ENCODE data around the gene DNLZ.

The DNLZ gene

DNA sequence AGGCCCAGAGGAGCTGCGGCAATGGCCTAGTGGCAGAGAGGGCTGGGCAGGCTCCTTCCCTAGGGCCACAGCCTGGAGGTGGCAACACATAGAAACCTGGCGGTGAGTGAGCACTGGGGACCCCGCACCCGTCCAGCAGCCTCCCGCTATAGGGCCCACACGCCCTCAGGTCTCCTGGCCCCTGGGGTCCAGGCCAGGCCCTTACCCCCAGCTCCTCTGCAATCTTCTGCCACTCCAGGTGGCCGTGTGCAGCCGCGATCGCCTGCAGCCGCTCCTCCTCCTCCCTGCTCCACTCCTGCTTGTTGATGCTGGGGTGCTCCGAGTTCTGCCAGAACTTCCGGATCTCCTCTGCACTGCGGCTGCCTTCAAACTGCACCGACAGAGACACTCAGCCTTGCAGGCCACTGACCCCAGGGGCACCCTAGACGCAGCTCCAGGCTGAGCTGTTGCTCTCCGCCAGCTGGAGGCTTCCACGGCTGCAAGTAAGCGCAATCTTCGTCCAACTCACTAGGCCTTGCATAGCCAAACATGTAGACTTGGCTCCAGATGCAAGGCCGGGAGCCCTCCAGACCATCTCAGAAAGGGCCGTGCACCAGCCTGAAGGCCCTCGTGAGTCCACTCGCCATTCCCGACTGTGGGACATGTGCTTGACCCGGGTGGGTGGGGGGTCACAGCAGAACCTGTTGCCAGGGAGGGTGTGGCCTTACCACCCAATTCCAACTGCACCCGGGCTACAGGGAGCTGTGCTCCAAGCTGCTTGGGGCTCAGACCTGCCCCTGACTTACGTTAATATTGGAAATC lies 28.4 kb upstream of the DNLZ start:
- Histone ChIP-seq H3K27me3 (ENCODE audit: low read length) (no peaks in the 10 kb centered on the region), H2AFZ (ENCODE audit: low read depth, low read length, severe bottlenecking) (no peak overlapping the region), H3K9ac (ENCODE audit: low read length) (no peak overlapping the region), H3K79me2 (ENCODE audit: insufficient read depth, low read length) (no peaks in the 10 kb centered on the region), H3K4me2 (ENCODE audit: low read depth, low read length, poor library complexity, severe bottlenecking) (no peak overlapping the region), H3K9me2 (replicated peaks; ENCODE audit: insufficient read depth, low read length) (no peaks in the 10 kb centered on the region), H3K27ac (ENCODE audit: low read depth, low read length) (no peak overlapping the region), H3F3A (ENCODE audit: insufficient read depth) (no peaks in the 10 kb centered on the region), H3K9me3 (ENCODE audit: insufficient read depth, low read length) (no peaks in the 10 kb centered on the region), H4K20me1 (ENCODE audit: low read depth, low read length) (no peaks in the 10 kb centered on the region), H3K36me3 (ENCODE audit: low read length) (no peaks in the 10 kb centered on the region; the same call in 1 of the 2 replicates), H3K4me3 (ENCODE audit: insufficient read depth, low read length, poor library complexity, severe bottlenecking) (no peak overlapping the region)
- TF ChIP-seq EZH2phosphoT487 (conservative IDR thresholded peaks at IDR 0.05; ENCODE audit: low read length) (no peak), CTCF (IDR thresholded peaks at IDR 0.05; ENCODE audit: insufficient read depth, low read length, poor library complexity, severe bottlenecking) (no peak)

DNA sequence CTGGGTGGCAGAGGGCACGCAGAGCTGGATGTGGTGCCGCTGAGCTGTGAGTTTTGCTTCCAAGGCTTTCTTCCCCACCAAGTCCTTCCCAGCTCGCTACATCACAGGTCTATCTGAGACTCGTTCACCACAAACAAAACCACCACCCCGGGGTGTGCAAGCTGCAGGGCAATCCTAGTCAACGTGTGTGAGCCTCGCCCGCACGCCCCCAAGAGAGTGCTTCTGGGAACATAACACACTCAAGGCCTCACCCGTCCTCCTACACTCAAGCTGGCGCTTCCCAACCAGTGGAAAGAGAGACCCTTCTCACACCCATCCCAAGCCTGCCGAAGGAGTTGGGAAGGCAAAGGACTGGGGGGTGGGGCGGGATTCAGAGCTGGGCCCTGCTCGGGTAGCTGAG lies 25.9 kb upstream of the DNLZ start:
- Histone ChIP-seq H4K20me1 (ENCODE audit: low read depth, low read length) (no peaks in the 10 kb centered on the region), H3K9ac (ENCODE audit: low read length) (no peak overlapping the region), H3K27me3 (ENCODE audit: low read length) (no peaks in the 10 kb centered on the region), H3K79me2 (ENCODE audit: insufficient read depth, low read length) (no peaks in the 10 kb centered on the region), H2AFZ (ENCODE audit: low read depth, low read length, severe bottlenecking) (no peak overlapping the region), H3K27ac (ENCODE audit: low read depth, low read length) (no peak overlapping the region), H3K36me3 (ENCODE audit: low read length) (peaks cover 4% of the 10 kb centered on the region; the same call in 1 of the 2 replicates), H3K9me3 (ENCODE audit: insufficient read depth, low read length) (no peaks in the 10 kb centered on the region), H3F3A (ENCODE audit: insufficient read depth) (no peaks in the 10 kb centered on the region), H3K4me2 (ENCODE audit: low read depth, low read length, poor library complexity, severe bottlenecking) (no peak overlapping the region), H3K4me3 (ENCODE audit: insufficient read depth, low read length, poor library complexity, severe bottlenecking) (no peak overlapping the region), H3K9me2 (replicated peaks; ENCODE audit: insufficient read depth, low read length) (no peaks in the 10 kb centered on the region)
- TF ChIP-seq CTCF (IDR thresholded peaks at IDR 0.05; ENCODE audit: insufficient read depth, low read length, poor library complexity, severe bottlenecking) (no peak), EZH2phosphoT487 (conservative IDR thresholded peaks at IDR 0.05; ENCODE audit: low read length) (no peak)

DNA sequence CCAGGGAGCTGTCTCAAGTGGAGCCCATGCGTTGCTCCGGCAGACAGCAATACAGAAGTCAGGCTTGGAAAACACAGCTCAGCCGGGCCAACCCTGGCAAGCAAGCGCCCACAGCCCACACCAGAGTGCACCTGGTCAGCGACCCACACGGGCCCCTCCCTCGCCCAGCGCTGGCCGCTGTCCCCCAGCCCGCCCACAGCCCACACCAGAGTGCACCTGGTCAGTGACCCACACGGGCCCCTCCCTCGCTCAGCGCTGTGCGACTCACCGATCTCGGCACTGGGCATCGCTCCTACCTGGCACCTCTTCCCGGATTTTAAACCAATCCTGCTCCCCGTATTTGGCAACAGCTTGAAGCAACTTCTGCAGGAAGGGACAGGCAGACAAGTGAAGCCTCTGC lies 23.7 kb upstream of the DNLZ start:
- Histone ChIP-seq H3K79me2 (ENCODE audit: insufficient read depth, low read length) (no peaks in the 10 kb centered on the region), H3F3A (ENCODE audit: insufficient read depth) (no peaks in the 10 kb centered on the region), H3K27ac (ENCODE audit: low read depth, low read length) (no peak overlapping the region), H4K20me1 (ENCODE audit: low read depth, low read length) (no peaks in the 10 kb centered on the region), H3K9me3 (ENCODE audit: insufficient read depth, low read length) (no peaks in the 10 kb centered on the region), H3K9me2 (replicated peaks; ENCODE audit: insufficient read depth, low read length) (no peaks in the 10 kb centered on the region), H3K36me3 (ENCODE audit: low read length) (peaks cover 4% of the 10 kb centered on the region; the same call in 1 of the 2 replicates), H3K4me3 (ENCODE audit: insufficient read depth, low read length, poor library complexity, severe bottlenecking) (no peak overlapping the region), H3K9ac (ENCODE audit: low read length) (no peak overlapping the region), H3K27me3 (ENCODE audit: low read length) (no peaks in the 10 kb centered on the region), H3K4me2 (ENCODE audit: low read depth, low read length, poor library complexity, severe bottlenecking) (no peak overlapping the region), H2AFZ (ENCODE audit: low read depth, low read length, severe bottlenecking) (no peak overlapping the region)
- TF ChIP-seq EZH2phosphoT487 (conservative IDR thresholded peaks at IDR 0.05; ENCODE audit: low read length) = no peak
- no peak for TF ChIP-seq CTCF (IDR thresholded peaks at IDR 0.05; ENCODE audit: insufficient read depth, low read length, poor library complexity, severe bottlenecking)
